Kidney tubule cell (primary cell): ENCODE results near the gene STT3A.

Experiments used
- DNase-seq: peaks from one replicate; pipeline ENCODE4 v3.0.0-alpha.2; 2018; ENCODE audit warnings: low spot score

Gene STT3A

GRCh38 chr11:125588505-125588904, 4.1 kb upstream of the STT3A start:
- peak; percentile 54 for DNase-seq

- DNase-seq, result peak; percentile 49
Observed at GRCh38 chr11:125591649-125592304, 875 bp upstream of the STT3A start.

GRCh38 chr11:125593114-125593820, 615 bp downstream of the STT3A start:
- DNase-seq, result peak; percentile 70

DNA sequence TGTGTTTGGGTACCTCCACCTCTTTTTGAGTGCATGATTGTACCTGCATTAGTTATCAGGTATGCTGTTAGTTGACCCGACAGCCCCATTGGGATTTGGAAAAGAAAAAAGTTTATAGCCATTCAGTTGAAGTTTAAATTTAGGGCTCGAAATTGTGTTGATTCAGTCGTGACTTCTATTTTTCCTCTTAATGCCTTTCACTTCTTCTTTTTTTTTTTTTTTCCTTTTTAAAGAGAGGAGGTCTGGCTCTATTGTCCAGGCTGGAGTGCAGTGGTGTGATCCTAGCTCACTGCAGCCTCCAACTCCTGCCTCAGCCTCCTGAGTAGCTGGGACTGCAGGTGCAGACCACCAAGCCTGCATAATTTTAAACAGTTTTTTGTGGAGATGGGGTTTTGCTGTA, 2.3 kb downstream of the STT3A start:
- no peak for DNase-seq

DNA sequence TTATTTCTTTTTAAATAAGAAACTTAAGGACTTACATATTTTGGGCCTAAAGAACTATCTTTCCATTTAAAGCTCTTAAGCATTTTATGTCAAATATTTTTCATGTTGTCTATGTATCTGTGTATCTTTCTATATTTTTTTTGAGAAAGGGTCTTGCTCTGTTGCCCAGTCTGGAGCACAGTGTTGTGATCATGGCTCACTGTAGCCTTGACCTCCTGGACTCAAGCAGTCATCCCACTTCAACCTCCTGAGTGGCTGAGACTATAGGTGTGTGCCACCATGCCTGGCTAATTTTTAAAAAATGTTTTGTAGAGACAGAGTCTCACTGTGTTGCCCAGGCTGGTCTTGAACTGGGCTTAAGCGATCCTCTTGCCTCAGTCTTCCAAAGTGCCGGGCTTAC, 8.0 kb downstream of the STT3A start:
- no peak for DNase-seq

GRCh38 chr11:125603207-125603606, 10.6 kb downstream of the STT3A start:
- no peak for DNase-seq

GRCh38 chr11:125605417-125605816, 12.8 kb downstream of the STT3A start:
- DNase-seq, result no peak

DNA sequence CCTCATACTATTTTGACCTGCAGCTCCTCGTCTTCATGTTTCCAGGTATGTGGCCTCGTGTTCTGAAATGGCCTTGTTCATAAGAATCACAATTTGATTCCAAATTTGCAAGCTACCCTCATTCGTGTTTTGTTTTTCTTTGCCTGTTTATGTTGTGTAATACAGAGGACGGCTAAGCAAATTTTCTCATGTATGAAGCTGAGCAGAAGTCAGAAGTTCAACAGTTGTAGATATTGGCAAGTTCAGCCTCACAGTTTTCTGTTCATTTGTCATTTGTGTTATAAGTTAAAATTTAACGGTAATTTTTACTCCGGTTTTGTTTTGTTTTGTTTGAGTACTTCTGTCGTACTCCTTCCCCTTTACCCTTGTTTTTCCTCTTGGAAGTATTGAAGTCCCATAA, 16.9 kb downstream of the STT3A start:
- DNase-seq, result no peak

DNA sequence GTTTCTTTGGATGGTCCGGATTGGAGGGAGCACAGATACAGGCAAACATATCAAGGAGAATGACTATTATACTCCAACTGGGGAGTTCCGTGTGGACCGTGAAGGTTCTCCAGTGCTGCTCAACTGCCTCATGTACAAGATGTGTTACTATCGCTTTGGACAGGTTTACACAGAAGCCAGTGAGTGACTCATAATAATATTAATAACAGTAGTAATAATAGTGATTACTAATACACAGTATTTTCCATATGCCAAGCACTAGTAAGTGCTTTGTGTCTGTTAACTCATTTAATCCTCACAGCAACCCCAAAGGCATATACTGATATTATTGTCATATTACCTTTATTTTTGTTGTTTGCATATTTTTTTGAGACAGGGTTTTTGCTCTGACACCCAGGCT, 25.7 kb downstream of the STT3A start:
- DNase-seq, result no peak

GRCh38 chr11:125621995-125622394, 29.3 kb downstream of the STT3A start:
- peak; percentile 40 for DNase-seq

DNA sequence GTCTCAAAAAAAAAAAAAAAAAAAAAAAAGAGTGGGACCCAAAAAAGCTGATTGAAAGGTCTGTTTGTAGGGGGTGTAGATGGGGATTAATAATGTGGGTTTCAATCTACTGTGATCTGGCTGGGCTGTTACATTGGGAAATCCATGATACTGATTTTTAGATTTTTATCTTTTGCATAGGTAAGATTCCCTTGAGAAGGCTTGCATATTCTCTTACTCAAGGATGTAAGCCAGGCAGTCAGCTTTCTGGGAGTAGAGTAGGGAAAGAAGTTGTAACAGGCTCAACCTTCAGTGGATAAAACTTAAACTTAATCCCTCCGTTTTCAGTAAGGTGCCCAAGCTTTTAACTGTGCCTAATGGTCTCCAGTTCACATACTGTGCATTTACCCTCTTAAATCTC, 30.4 kb downstream of the STT3A start:
- DNase-seq, result no peak

DNA sequence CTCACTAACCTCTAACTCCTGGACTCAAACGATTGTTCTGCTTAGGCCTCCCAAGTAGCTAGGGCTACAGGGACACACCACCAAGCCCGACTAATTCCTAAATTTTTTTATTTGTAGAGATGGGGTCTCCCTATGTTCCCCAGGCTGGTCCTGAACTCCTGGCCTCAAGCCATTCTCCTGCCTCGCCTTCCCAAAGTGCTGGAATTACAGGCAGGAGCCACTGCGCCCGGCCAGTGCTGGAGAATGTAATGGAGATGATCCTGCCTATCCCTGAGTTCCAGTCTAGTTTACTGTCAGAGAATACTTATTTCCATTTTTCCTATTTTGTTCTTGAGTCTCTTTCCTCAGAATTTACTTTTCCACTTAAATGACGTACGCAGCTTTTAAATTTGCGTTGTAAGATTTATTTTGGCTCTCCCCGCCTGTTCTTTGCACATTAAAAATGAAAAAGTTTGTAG, 32.1 kb downstream of the STT3A start, which contains the start of gene CHEK1:
TSS of gene CHEK1 (plus strand) at position 408 of the 458 bp plus-strand sequence. CDS start 1,606 bp downstream, outside the sequence.
- DNase-seq, result no peak

GRCh38 chr11:125625225-125625629, 32.6 kb downstream of the STT3A start:
- no peak for DNase-seq

DNA sequence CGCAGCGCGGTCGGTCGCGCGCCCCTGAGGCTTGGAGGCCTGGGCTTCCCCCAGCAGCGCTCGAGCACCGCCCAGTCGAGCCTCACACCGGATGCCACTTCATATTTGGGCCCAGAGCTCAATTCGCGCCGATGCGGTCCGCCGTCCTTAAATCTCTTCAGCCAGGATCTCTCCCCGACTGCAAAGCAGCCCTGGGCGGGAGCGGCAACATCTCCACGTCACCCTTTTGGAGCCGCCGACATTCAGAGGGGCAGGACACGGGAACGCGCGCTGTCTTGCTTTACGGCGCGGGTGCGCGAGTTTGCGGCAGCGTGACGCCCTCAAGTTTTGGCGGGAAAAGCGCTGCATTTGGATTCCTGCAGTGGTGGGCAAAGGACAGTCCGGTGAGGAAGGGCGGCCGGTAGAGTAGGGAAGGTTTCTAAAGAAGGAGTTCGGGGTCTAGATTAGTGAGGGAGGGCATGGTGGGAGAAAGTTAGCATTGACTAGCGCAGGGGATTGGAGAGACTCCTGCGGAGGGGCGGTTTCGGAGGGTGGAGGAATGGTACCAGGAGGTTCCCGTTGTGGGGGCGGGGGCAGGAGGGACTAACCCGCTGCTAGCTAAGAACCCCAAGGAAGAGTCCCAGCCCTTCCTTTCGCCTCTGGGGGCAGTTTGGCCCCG, 33.1 kb downstream of the STT3A start:
- DNase-seq, result peak; percentile 91

GRCh38 chr11:125626288-125626950, 33.8 kb downstream of the STT3A start:
- peak; percentile 89 for DNase-seq

- DNase-seq, result peak; percentile 4
Observed at GRCh38 chr11:125627236-125627910, 34.7 kb downstream of the STT3A start.

DNA sequence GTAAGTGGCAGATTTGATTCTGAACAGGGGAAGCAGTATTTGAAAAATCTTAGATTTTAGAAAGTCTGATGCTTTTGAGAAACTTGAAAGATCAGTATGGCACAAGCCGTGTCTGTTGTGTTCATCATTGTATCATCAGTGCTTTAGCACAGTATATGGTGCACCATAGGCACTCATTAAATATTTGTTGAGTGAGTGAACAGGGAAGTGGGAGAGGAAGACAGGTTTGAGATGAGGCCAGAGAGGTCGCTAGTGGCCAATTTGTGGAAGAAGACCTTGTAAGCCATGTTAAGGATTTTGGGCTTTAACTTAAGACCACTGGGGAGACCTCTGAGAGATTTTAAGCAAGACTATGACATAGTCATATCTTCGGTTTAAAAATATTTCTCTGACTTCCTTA, 45.2 kb downstream of the STT3A start:
- peak; percentile 37 for DNase-seq

GRCh38 chr11:125638315-125638714, 45.7 kb downstream of the STT3A start:
- peak; percentile 54 for DNase-seq

DNA sequence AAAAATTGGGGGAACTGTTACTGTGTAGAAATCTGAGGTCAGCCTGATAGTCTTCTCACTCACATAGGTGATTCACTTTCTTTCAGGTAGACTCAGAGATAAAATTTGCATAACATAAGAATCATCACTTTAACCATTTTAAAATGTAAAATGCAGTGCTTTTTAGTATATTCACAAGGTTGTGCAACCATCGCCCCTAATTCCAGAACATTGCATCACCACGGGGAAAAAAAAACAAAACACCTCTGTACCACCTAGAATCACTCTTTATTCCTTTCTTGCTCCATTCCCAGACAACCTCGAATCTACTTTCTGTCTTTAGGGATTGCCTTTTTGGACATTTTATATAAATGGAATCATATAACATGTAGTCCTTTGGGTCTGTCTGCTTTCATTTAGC, 53.2 kb downstream of the STT3A start:
- no peak for DNase-seq

DNA sequence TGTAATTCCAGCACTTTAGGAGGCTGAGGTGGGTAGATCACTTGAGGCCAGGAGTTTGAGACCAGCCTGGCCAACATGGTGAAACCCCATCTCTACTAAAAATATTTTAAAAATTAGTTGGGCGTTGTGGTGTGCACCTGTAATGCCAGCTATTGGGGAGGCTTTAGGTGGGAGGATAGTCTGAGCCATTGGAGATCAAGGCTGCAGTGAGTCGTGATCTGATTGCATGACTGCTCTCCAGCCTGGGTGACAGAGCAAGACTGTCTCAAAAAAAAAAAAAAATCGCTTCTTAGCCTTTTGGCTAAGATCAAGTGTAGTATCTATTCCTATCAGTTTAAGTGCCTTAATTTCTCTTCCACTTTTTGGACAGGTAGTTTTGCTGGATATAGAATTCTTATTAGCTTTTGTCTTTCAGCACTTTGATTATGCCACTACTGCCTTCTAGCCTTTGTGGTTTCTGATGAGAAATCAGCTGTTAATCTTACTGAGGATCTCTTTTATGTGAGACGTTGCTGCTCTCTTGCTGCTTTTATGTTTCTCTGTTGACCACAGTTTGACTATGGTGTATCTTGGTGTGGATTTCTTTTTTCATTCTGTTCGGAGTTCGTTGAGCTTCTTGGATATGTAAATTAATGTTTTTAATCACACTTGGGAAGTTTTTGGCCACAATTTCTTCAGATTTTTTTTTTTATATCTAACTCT, 57.0 kb downstream of the STT3A start:
- DNase-seq, result peak; percentile 28

DNA sequence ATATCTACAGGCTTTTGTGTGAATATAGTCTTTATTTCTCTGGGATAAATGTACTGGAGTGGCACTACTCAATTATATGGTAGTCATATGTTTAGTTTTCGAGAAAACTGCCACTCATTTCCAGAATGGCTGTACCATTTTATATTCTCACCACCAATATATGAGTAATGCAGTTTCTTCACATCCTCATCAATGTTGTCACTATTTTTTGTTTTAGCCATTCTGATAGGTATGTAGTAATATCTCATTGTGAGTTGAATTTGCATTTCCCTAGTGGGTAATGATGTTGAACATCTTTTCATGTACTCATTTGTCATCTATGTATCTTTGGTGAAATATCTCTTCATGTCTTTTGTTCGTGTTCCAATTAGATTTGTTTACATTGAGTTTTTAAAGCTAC, 70.0 kb downstream of the STT3A start:
- no peak for DNase-seq
